ENCODE data around the gene RIC1.

DNA sequence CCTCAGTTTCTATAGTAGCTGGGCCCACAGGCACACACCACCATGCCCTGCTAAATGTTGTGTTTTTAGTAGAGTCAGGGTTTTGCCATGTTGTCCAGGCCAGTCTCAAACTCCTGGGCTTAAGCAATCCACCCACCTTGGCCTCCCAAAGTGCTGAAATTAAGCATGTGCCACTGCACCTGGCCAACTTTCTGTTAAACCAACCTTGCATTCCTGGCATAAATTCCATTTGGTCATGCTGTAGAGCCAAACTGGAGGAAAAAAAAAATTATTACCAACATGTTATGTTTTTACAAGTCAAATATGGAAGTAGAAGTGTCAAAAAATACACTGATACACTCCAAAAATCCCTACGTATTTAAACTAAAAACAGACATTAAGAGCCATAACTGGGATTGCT lies 149.9 kb downstream of the RIC1 start:
- TF ChIP-seq SIN3A (IDR thresholded peaks at IDR 0.05; ENCODE audit: borderline replicate concordance, insufficient read depth, low read length) (no peak), POLR2AphosphoS5 (IDR thresholded peaks at IDR 0.05; ENCODE audit: low read depth, low read length) (no peak), TAF1 (IDR thresholded peaks at IDR 0.05; ENCODE audit: borderline replicate concordance, insufficient read depth, low read length) (no peak), FOXP2 (optimal IDR thresholded peaks at IDR 0.05; ENCODE audit: borderline replicate concordance, extremely low read depth, extremely low read length, insufficient read depth) (no peak)
- TF ChIP-seq, protein P1, sequence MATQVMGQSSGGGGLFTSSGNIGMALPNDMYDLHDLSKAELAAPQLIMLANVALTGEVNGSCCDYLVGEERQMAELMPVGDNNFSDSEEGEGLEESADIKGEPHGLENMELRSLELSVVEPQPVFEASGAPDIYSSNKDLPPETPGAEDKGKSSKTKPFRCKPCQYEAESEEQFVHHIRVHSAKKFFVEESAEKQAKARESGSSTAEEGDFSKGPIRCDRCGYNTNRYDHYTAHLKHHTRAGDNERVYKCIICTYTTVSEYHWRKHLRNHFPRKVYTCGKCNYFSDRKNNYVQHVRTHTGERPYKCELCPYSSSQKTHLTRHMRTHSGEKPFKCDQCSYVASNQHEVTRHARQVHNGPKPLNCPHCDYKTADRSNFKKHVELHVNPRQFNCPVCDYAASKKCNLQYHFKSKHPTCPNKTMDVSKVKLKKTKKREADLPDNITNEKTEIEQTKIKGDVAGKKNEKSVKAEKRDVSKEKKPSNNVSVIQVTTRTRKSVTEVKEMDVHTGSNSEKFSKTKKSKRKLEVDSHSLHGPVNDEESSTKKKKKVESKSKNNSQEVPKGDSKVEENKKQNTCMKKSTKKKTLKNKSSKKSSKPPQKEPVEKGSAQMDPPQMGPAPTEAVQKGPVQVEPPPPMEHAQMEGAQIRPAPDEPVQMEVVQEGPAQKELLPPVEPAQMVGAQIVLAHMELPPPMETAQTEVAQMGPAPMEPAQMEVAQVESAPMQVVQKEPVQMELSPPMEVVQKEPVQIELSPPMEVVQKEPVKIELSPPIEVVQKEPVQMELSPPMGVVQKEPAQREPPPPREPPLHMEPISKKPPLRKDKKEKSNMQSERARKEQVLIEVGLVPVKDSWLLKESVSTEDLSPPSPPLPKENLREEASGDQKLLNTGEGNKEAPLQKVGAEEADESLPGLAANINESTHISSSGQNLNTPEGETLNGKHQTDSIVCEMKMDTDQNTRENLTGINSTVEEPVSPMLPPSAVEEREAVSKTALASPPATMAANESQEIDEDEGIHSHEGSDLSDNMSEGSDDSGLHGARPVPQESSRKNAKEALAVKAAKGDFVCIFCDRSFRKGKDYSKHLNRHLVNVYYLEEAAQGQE (IDR thresholded peaks at IDR 0.05; ENCODE audit: insufficient read depth in 1 of 2, low read depth in 2 of 2, low read length in 2 of 2): no peak

All from PFSK-1 (cell line).